HepG2 (cell line): ENCODE results near the gene SYNPO2L. TPM values are rescaled to one million over a fixed set of nuclear protein-coding genes. Genes with fewer than 3 reads are reported as not detected.

Source experiments
- ADNP ChIP-seq: sonication (generic); formaldehyde crosslinking; IDR thresholded peaks from 2 replicates; pipeline ENCODE4 v1.4.0; 2020; ENCODE audit warnings: missing genetic modification reagents
- CEBPG ChIP-seq: IDR thresholded peaks from 2 replicates; pipeline ENCODE4 v1.6.1; 2016
- EHMT2 ChIP-seq: fragments of 200-600 bp; sonication (generic); IDR thresholded peaks from 2 replicates; pipeline ENCODE4 v1.7.0; 2017; ENCODE audit warnings: antibody characterized with exemption, low read depth, low read length, borderline replicate concordance
- GABPB1 ChIP-seq: IDR thresholded peaks from 2 replicates; pipeline ENCODE4 v1.6.1; 2016; ENCODE audit warnings: mild to moderate bottlenecking, missing genetic modification reagents, moderate library complexity, missing compliant biosample characterization
- MIXL1 ChIP-seq: IDR thresholded peaks from 2 replicates; pipeline ENCODE4 v1.6.1; 2016
- MTA3 ChIP-seq: sonication (generic); formaldehyde crosslinking; IDR thresholded peaks from 2 replicates; pipeline ENCODE4 v1.4.0; 2020; ENCODE audit warnings: missing genetic modification reagents
- MXI1 ChIP-seq: IDR thresholded peaks from 3 replicates; pipeline ENCODE4 v1.6.1; 2012; ENCODE audit warnings: low read depth, low read length, inconsistent platforms, borderline replicate concordance
- POGZ ChIP-seq: sonication (generic); formaldehyde crosslinking; IDR thresholded peaks from 2 replicates; pipeline ENCODE4 v1.4.0; 2020; ENCODE audit warnings: mild to moderate bottlenecking, missing genetic modification reagents
- SOX6 ChIP-seq, 2 experiments: fragments of 450-650 bp in 1 of 2; sonication (generic) in 1 of 2; formaldehyde crosslinking in 1 of 2; IDR thresholded peaks; 2 replicates each; pipeline versions ENCODE4 v1.4.0 to v1.6.1; 2017 to 2020; ENCODE audit warnings: antibody characterized with exemption in 1 of 2, mild to moderate bottlenecking in 1 of 2, missing genetic modification reagents in 1 of 2
- SP4 ChIP-seq: sonication (generic); formaldehyde crosslinking; IDR thresholded peaks from 2 replicates; pipeline ENCODE4 v1.8.1; 2023; ENCODE audit warnings: mild to moderate bottlenecking, missing genetic modification reagents
- TBP ChIP-seq: sonication (generic); formaldehyde crosslinking; IDR thresholded peaks from 2 replicates; pipeline ENCODE4 v1.5.0; 2020; ENCODE audit warnings: missing genetic modification reagents
- ZBTB3 ChIP-seq: sonication (generic); formaldehyde crosslinking; IDR thresholded peaks from 2 replicates; pipeline ENCODE4 v1.4.0; 2020; ENCODE audit warnings: low read depth, mild to moderate bottlenecking, moderate library complexity, missing genetic modification reagents, borderline replicate concordance
- ZNF160 ChIP-seq: sonication (generic); formaldehyde crosslinking; IDR thresholded peaks from 2 replicates; pipeline ENCODE4 v1.8.0; 2022; ENCODE audit warnings: mild to moderate bottlenecking, inconsistent platforms, missing genetic modification reagents
- ZNF20 ChIP-seq: sonication (generic); formaldehyde crosslinking; IDR thresholded peaks from 2 replicates; pipeline ENCODE4 v1.4.0; 2020; ENCODE audit warnings: mild to moderate bottlenecking, moderate library complexity, missing genetic modification reagents
- ZNF317 ChIP-seq: sonication (generic); formaldehyde crosslinking; IDR thresholded peaks from 2 replicates; pipeline ENCODE4 v1.5.0; 2020; ENCODE audit warnings: mild to moderate bottlenecking, missing genetic modification reagents
- ZNF468 ChIP-seq: sonication (generic); formaldehyde crosslinking; IDR thresholded peaks from 2 replicates; pipeline ENCODE4 v1.8.0; 2022; ENCODE audit warnings: mild to moderate bottlenecking, moderate library complexity, missing genetic modification reagents
- ZNF563 ChIP-seq: sonication (generic); formaldehyde crosslinking; IDR thresholded peaks from 2 replicates; pipeline ENCODE4 v1.8.0; 2022; ENCODE audit warnings: mild to moderate bottlenecking, moderate library complexity, missing genetic modification reagents
- ZNF570 ChIP-seq: sonication (generic); formaldehyde crosslinking; IDR thresholded peaks from 2 replicates; pipeline ENCODE4 v1.4.0; 2020; ENCODE audit warnings: mild to moderate bottlenecking, missing genetic modification reagents, borderline replicate concordance
- ZNF816 ChIP-seq: sonication (generic); formaldehyde crosslinking; IDR thresholded peaks from 2 replicates; pipeline ENCODE4 v1.8.0; 2022; ENCODE audit warnings: missing genetic modification reagents, mild to moderate bottlenecking, borderline replicate concordance
- polyA plus RNA-seq, 8 experiments: library from polyadenylated mRNA; depleted of rRNA in 3 of 8; stranded (reverse) in 7 of 8; unstranded in 1 of 8; fragments of >200 nt; fragmentation: Illumina TruSeq in 4 of 8; extraction: Trizol in 4 of 8; gene quantifications; 2 replicates each; pipeline versions ENCODE4 v1.2.1 to v1.2.3, GENCODE V29; 2011 to 2016; ENCODE audit warnings: low read depth in 4 of 8, missing spikeins in 1 of 8, mixed read lengths in 1 of 8; ENCODE audit not compliant: insufficient read depth in 1 of 8
- total RNA-seq, 5 experiments: library from RNA; depleted of rRNA; stranded (reverse); fragments of >200 nt; fragmentation: Illumina TruSeq; extraction: Trizol; gene quantifications; 2 replicates each; pipeline ENCODE4 v1.2.3, GENCODE V29; 2016; ENCODE audit warnings: low read depth in 1 of 5
- TF ChIP-seq, protein P1 (sequence below): sonication (generic); formaldehyde crosslinking; IDR thresholded peaks from 2 replicates; pipeline ENCODE4 v1.4.0; 2020; ENCODE audit warnings: missing genetic modification reagents, low read depth, mild to moderate bottlenecking, borderline replicate concordance
- TF ChIP-seq, protein P2 (sequence below): sonication (generic); formaldehyde crosslinking; IDR thresholded peaks from 2 replicates; pipeline ENCODE4 v1.5.0; 2020; ENCODE audit warnings: missing genetic modification reagents
- TF ChIP-seq, protein P3 (sequence below): sonication (generic); formaldehyde crosslinking; conservative IDR thresholded peaks from 2 replicates; pipeline ENCODE4 v1.4.0; 2020; ENCODE audit warnings: mild to moderate bottlenecking, missing genetic modification reagents, moderate library complexity
- TF ChIP-seq, protein P4 (sequence below): sonication (generic); formaldehyde crosslinking; IDR thresholded peaks from 2 replicates; pipeline ENCODE4 v1.5.0; 2020; ENCODE audit warnings: missing genetic modification reagents

The SYNPO2L gene
- total and polyA plus RNA-seq, 2 of the 13 experiments (the other 11 are each of a cell fraction or from before 2014, with no cell fraction given), result not detected

DNA sequence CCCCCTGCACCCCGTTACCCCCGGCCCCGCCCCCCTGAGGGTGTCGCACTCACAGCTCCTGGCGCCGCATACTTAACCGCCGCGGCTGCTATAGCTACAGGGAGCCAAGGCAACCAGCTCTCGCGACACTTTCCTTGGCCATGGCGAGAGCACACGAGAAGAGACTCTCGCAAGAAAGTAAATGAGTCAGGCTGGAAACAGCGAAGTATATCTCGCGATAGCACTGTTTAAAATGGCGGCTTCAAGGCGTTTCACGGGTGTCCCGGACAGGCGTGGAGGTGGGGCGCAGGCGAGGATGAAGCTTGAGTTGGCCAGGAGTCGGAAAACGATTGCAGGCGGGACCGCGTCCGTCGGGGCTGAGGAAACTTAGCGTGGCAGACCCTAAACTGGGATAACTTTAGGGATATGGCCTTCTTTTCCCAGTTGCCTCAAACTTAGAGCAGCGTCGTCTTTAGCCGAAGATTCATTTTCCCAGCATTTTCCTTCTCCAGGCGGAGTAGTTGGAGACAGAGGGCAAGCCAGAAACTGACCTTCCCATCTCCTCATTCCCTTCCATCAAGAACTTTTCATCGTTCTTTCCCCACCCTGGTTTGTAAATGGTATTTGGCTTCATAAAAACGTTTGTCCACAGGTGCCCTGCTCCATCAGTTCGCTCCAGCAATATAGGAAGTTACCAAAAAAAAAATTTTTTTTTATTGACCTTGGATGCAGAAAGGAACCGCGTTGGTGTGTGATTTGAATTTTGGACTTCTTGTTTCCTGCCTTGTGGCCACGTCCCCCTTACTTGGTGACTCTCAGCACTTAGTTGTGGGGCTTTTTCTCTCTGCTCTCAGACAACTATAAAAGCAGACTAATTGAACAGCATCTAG lies 29.7 kb downstream of the SYNPO2L start (continued):
- TF ChIP-seq SOX6 (IDR thresholded peaks at IDR 0.05), result no peak
- no peak for TF ChIP-seq SOX6 (CRISPR knock-in tag; IDR thresholded peaks at IDR 0.05)
- TF ChIP-seq CEBPG, result peak; percentile 49; the same call in 1 of the 2 replicates
- TF ChIP-seq, protein P1, sequence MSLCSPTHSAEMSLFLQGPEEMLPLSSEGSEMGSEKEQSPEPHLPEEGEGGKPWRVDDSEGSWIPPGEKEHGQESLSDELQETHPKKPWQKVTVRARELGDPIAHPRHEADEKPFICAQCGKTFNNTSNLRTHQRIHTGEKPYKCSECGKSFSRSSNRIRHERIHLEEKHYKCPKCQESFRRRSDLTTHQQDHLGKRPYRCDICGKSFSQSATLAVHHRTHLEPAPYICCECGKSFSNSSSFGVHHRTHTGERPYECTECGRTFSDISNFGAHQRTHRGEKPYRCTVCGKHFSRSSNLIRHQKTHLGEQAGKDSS, result no peak
- TF ChIP-seq, protein P2, sequence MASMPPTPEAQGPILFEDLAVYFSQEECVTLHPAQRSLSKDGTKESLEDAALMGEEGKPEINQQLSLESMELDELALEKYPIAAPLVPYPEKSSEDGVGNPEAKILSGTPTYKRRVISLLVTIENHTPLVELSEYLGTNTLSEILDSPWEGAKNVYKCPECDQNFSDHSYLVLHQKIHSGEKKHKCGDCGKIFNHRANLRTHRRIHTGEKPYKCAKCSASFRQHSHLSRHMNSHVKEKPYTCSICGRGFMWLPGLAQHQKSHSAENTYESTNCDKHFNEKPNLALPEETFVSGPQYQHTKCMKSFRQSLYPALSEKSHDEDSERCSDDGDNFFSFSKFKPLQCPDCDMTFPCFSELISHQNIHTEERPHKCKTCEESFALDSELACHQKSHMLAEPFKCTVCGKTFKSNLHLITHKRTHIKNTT (CRISPR knock-in tag), result no peak
- TF ChIP-seq MTA3 (CRISPR knock-in tag), result no peak
- no peak; the same call in 1 of the 2 replicates for TF ChIP-seq SP4 (CRISPR knock-in tag)
- TF ChIP-seq, protein P3, sequence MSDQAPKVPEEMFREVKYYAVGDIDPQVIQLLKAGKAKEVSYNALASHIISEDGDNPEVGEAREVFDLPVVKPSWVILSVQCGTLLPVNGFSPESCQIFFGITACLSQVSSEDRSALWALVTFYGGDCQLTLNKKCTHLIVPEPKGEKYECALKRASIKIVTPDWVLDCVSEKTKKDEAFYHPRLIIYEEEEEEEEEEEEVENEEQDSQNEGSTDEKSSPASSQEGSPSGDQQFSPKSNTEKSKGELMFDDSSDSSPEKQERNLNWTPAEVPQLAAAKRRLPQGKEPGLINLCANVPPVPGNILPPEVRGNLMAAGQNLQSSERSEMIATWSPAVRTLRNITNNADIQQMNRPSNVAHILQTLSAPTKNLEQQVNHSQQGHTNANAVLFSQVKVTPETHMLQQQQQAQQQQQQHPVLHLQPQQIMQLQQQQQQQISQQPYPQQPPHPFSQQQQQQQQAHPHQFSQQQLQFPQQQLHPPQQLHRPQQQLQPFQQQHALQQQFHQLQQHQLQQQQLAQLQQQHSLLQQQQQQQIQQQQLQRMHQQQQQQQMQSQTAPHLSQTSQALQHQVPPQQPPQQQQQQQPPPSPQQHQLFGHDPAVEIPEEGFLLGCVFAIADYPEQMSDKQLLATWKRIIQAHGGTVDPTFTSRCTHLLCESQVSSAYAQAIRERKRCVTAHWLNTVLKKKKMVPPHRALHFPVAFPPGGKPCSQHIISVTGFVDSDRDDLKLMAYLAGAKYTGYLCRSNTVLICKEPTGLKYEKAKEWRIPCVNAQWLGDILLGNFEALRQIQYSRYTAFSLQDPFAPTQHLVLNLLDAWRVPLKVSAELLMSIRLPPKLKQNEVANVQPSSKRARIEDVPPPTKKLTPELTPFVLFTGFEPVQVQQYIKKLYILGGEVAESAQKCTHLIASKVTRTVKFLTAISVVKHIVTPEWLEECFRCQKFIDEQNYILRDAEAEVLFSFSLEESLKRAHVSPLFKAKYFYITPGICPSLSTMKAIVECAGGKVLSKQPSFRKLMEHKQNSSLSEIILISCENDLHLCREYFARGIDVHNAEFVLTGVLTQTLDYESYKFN (CRISPR knock-in tag), result 0 out of 2 replicates have a peak, but pooled peaks have one; percentile 24
- TF ChIP-seq EHMT2, result peak; percentile 58; the same call in 1 of the 2 replicates
- 0 out of 2 replicates have a peak, but pooled peaks have one; percentile 63 for TF ChIP-seq ZNF317 (CRISPR knock-in tag)
- TF ChIP-seq ZBTB3 (CRISPR knock-in tag), result no peak
- TF ChIP-seq, protein P4, sequence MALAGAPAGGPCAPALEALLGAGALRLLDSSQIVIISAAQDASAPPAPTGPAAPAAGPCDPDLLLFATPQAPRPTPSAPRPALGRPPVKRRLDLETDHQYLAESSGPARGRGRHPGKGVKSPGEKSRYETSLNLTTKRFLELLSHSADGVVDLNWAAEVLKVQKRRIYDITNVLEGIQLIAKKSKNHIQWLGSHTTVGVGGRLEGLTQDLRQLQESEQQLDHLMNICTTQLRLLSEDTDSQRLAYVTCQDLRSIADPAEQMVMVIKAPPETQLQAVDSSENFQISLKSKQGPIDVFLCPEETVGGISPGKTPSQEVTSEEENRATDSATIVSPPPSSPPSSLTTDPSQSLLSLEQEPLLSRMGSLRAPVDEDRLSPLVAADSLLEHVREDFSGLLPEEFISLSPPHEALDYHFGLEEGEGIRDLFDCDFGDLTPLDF (CRISPR knock-in tag), result no peak
- no peak for TF ChIP-seq ZNF160
- no peak for TF ChIP-seq ZNF563
- peak; percentile 78 for TF ChIP-seq POGZ (CRISPR knock-in tag)
- 0 out of 2 replicates have a peak, but pooled peaks have one; percentile 54 for TF ChIP-seq ZNF816 (CRISPR knock-in tag)
- TF ChIP-seq TBP (CRISPR knock-in tag), result no peak
- no peak for TF ChIP-seq ADNP (CRISPR knock-in tag)
- TF ChIP-seq MXI1, result peak; percentile 99
- no peak for TF ChIP-seq ZNF468
- TF ChIP-seq ZNF20 (CRISPR knock-in tag), result no peak
- TF ChIP-seq ZNF570 (CRISPR knock-in tag), result no peak
- TF ChIP-seq MIXL1 (CRISPR knock-in tag), result peak; percentile 59; the same call in 1 of the 2 replicates
- TF ChIP-seq GABPB1 (CRISPR knock-in tag), result peak; percentile 57
